K562 (cell line): Measurements from ENCODE around the gene ATG7. TPM values are rescaled to one million over a fixed set of nuclear protein-coding genes. Genes with fewer than 3 reads are reported as not detected.
A peak's percentile ranks its signal among the peaks of the same experiment; 100 is the strongest.

Experiments used
- ARID1B ChIP-seq: fragments of 450-650 bp; IDR thresholded peaks from 2 replicates; pipeline ENCODE4 v1.6.1; 2016; ENCODE audit warnings: antibody characterized with exemption, mild to moderate bottlenecking, inconsistent platforms
- ATF3 ChIP-seq, 2 experiments: fragments of 450-650 bp in 1 of 2; sonication (generic) in 1 of 2; formaldehyde crosslinking in 1 of 2; IDR thresholded peaks in 1 of 2; conservative IDR thresholded peaks in 1 of 2; 2 replicates each; pipeline versions ENCODE4 v1.6.1 to v1.8.1; 2016 to 2023; ENCODE audit warnings: mild to moderate bottlenecking in 2 of 2, moderate library complexity in 2 of 2, inconsistent platforms in 1 of 2, missing genetic modification reagents in 1 of 2
- CBFB ChIP-seq: sonication (generic); formaldehyde crosslinking; IDR thresholded peaks from 2 replicates; pipeline ENCODE4 v1.4.0; 2020; ENCODE audit warnings: mild to moderate bottlenecking, missing genetic modification reagents
- CBX3 ChIP-seq, 2 experiments: IDR thresholded peaks; 1 replicate in 1 of 2; 2 replicates in 1 of 2; pipeline ENCODE4 v1.6.1; 2012; ENCODE audit warnings: inconsistent platforms in 2 of 2, low read length in 2 of 2, borderline replicate concordance in 1 of 2, control low read depth in 1 of 2
- CEBPG ChIP-seq, 3 experiments: fragments of 200-800 bp in 1 of 3; sonication (Bioruptor generic) in 1 of 3; sonication (generic) in 1 of 3; formaldehyde crosslinking in 1 of 3; IDR thresholded peaks in 2 of 3; conservative IDR thresholded peaks in 1 of 3; 2 replicates each; pipeline versions ENCODE4 v1.6.1 to v1.8.0; 2016 to 2022; ENCODE audit warnings: missing compliant biosample characterization in 2 of 3, missing genetic modification characterization in 2 of 3, mild to moderate bottlenecking in 1 of 3, missing genetic modification reagents in 1 of 3
- GTF3C2 ChIP-seq: IDR thresholded peaks from 3 replicates; pipeline ENCODE4 v1.6.1; 2011; ENCODE audit warnings: borderline replicate concordance, mild to moderate bottlenecking, moderate library complexity; ENCODE audit not compliant: insufficient read length; ENCODE audit errors: extremely low read depth
- HMGXB4 ChIP-seq: sonication (generic); formaldehyde crosslinking; IDR thresholded peaks from 2 replicates; pipeline ENCODE4 v1.8.1; 2023; ENCODE audit warnings: mild to moderate bottlenecking, missing genetic modification reagents
- LCOR ChIP-seq: sonication (generic); formaldehyde crosslinking; IDR thresholded peaks from 2 replicates; pipeline ENCODE4 v1.8.0; 2022; ENCODE audit warnings: mild to moderate bottlenecking, missing genetic modification reagents
- MEF2D ChIP-seq: conservative IDR thresholded peaks from 2 replicates; pipeline ENCODE4 v1.6.1; 2016; ENCODE audit warnings: low read depth, missing genetic modification characterization, missing compliant biosample characterization
- NCOA4 ChIP-seq: fragments of 450-650 bp; IDR thresholded peaks from 2 replicates; pipeline ENCODE4 v1.6.1; 2018; ENCODE audit warnings: mild to moderate bottlenecking; ENCODE audit not compliant: partially characterized antibody
- RBFOX2 ChIP-seq: fragments of 200-400 bp; formaldehyde crosslinking; IDR thresholded peaks from 2 replicates; pipeline ENCODE4 v1.6.1; 2017; ENCODE audit warnings: low read depth, mild to moderate bottlenecking, low read length, moderate library complexity
- TFAP4 ChIP-seq: sonication (generic); formaldehyde crosslinking; IDR thresholded peaks from 2 replicates; pipeline ENCODE4 v1.8.0; 2022; ENCODE audit warnings: missing genetic modification reagents, mild to moderate bottlenecking, moderate library complexity, borderline replicate concordance
- ZBED1 ChIP-seq: IDR thresholded peaks from 2 replicates; pipeline ENCODE4 v1.6.1; 2014
- ZBTB7A ChIP-seq: IDR thresholded peaks from 2 replicates; pipeline ENCODE4 v1.6.1; 2011; ENCODE audit warnings: low read depth, mild to moderate bottlenecking, low read length, moderate library complexity, borderline replicate concordance; ENCODE audit not compliant: control insufficient read depth
- ZNF347 ChIP-seq: fragments of 450-650 bp; formaldehyde crosslinking; IDR thresholded peaks from 2 replicates; pipeline ENCODE4 v1.4.0; 2020; ENCODE audit warnings: low read depth, mild to moderate bottlenecking, moderate library complexity
- ZNF398 ChIP-seq: fragments of 250-450 bp; sonication (Bioruptor Pico); IDR thresholded peaks from 2 replicates; pipeline ENCODE4 v1.8.0; 2021; ENCODE audit warnings: moderate library complexity, mild to moderate bottlenecking, inconsistent platforms
- ZNF830 ChIP-seq: fragments of 250-450 bp; sonication (Bioruptor Pico); IDR thresholded peaks from 2 replicates; pipeline ENCODE4 v1.5.0; 2021; ENCODE audit warnings: mild to moderate bottlenecking
- polyA plus RNA-seq, 8 experiments: library from polyadenylated mRNA; depleted of rRNA in 4 of 8; stranded (reverse) in 5 of 8; unstranded in 3 of 8; fragments of >200 nt; fragmentation: Nextera tagmentation in 2 of 8; fragmentation: Illumina TruSeq in 1 of 8; extraction: Ambion mirVana in 2 of 8; extraction: Trizol in 1 of 8; gene quantifications; 2 replicates each; pipeline versions ENCODE4 v1.2.1 to v1.2.3, GENCODE V29; 2011 to 2014; ENCODE audit warnings: inconsistent platforms in 1 of 8, missing spikeins in 1 of 8
- total RNA-seq, 7 experiments: library from RNA; depleted of rRNA in 6 of 7; stranded (reverse); fragments of >200 nt in 6 of 7; fragmentation: Illumina TruSeq in 2 of 7; extraction: Trizol in 2 of 7; gene quantifications; 2 replicates each; pipeline versions ENCODE4 v1.2.1 to v1.2.3, GENCODE V29; 2011 to 2021; ENCODE audit warnings: low replicate concordance in 1 of 7

Gene ATG7
- total and polyA plus RNA-seq, 9 of the 15 experiments (the other 6 are each of a cell fraction or from before 2014, with no cell fraction given): 18.3 to 45.3 (median 33.6) TPM

GRCh38 chr3:11509173-11510000 lies 237.2 kb downstream of the ATG7 start (continued):
- no peak for TF ChIP-seq HMGXB4 (CRISPR knock-in tag)
- TF ChIP-seq GTF3C2: no peak
- TF ChIP-seq RBFOX2: 0 out of 2 replicates have a peak, but pooled peaks have one; percentile 37
- TF ChIP-seq TFAP4 (CRISPR knock-in tag): peak; percentile 58
- no peak for TF ChIP-seq LCOR (CRISPR knock-in tag)
- TF ChIP-seq ARID1B: no peak; the same call in 1 of the 2 replicates
- TF ChIP-seq CBX3 (IDR thresholded peaks at IDR 0.05; ENCODE audit: borderline replicate concordance in 1 of 2, low read length in 2 of 2): no peak
- peak; percentile 91 for TF ChIP-seq MEF2D (tag)
- TF ChIP-seq ZNF347 (CRISPR knock-in tag): no peak
- no peak for TF ChIP-seq ZNF398 (CRISPR knock-in tag)
- TF ChIP-seq ATF3 (IDR thresholded peaks at IDR 0.05): peak; percentile 60
- TF ChIP-seq ATF3 (CRISPR knock-in tag; conservative IDR thresholded peaks at IDR 0.05): no peak
- TF ChIP-seq ZBED1: no peak
- no peak for TF ChIP-seq ZBTB7A
- no peak for TF ChIP-seq NCOA4
- no peak for TF ChIP-seq ZNF830
- no peak for TF ChIP-seq CBFB (CRISPR knock-in tag)
- peak; percentile 90 for TF ChIP-seq CEBPG (CRISPR knock-in tag; IDR thresholded peaks at IDR 0.05)
- peak; percentile 71 to 90 for TF ChIP-seq CEBPG (tag; conservative IDR thresholded peaks at IDR 0.05 in 1 of 2, IDR thresholded peaks at IDR 0.05 in 1 of 2)
